HT1080 (cell line): ENCODE results near the gene GLRB. TPM values are rescaled to one million over a fixed set of nuclear protein-coding genes. Genes with fewer than 3 reads are reported as not detected.
A peak's percentile ranks its signal among the peaks of the same experiment; 100 is the strongest.

ENCODE experiments used
- DNase-seq: peaks from one replicate; pipeline ENCODE4 v3.0.0-alpha.2; 2015; ENCODE audit warnings: low read depth
- polyA plus RNA-seq, 2 experiments: library from polyadenylated mRNA; depleted of rRNA; stranded (reverse); fragments of >200 nt; gene quantifications; 2 replicates each; pipeline ENCODE4 v1.2.3, GENCODE V29; 2015
- total RNA-seq: library from RNA; depleted of rRNA; stranded (reverse); fragments of >200 nt; shearing (Covaris generic); gene quantifications from 2 replicates; pipeline ENCODE4 v1.2.3, GENCODE V29; 2014; rRNA removed

Gene GLRB
- 8.8 and 14.6 TPM in 2 replicates for total RNA-seq
- polyA plus RNA-seq (2015; cell fraction: cytosol; rRNA removed) = 7.9 and 9.0 TPM in 2 replicates
- polyA plus RNA-seq (2015; cell fraction: nucleus; rRNA removed) = 10.3 and 11.5 TPM in 2 replicates

DNA sequence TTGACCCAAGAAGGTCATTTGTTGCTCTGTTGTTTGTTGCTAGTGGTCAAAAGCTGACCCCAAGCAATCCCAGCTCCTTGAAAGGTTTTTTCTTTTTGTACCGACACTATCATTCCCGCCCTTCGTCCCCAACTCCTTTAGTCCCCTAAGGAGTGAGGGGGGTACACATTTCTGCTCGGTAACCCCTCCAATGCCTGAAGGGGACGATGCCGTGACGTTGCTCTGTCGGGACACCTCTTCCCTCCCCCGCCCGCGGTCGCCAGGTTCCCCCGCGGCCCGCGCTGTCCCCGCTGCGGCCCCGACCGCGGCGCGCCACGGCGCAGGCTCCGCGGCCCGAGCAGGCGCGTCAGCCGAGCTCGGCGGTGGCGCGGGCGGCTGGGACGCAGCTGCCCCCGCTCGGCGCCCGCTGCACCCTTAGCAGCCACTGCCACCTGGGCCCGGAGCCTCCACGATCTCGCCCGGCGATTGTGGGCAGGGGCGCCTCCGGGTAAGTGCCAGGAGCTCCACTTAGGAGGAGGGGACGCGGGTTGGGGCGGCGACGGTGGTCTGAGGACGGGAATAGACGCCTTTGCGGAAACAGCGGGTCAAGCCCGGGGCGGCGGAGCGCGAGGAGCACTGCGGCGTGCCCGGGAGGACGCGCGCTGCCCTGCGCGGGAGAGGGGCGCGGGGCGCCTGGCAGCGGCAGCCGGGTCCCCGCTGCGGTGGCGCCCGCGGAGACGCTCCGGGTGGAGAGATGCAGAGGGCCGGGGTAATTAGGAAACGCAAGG is at the start of gene GLRB:
Gene GLRB (plus strand): TSS at position 340 of the 767 bp plus-strand sequence. CDS start 1,875 bp downstream, outside the sequence.
- peak; percentile 26 for DNase-seq

- no peak for DNase-seq
These were observed 40.5 kb upstream of the GLRB start for GRCh38 chr4:157035471-157035870.

DNA sequence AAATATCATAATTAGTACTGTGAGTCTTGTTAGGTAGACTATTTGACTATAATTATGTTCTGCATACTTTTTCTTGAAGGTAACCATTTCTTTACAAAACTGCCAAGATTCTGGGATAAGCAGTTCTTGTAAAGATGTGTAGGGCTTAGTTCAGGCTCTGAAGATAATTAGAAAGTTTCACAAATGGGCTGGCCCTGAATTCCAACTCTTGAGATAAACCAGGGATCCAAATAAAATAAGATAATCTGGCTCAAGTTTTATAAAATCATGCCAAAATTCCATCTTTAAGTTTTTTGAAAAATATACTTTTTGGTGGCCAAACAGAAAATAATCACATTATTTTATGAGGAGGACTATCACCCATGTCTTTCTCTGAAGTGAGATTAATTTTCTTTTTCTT is 35.5 kb upstream of the GLRB start:
- DNase-seq = no peak

- peak; percentile 37 for DNase-seq
These were observed 32.8 kb upstream of the GLRB start for GRCh38 chr4:157043131-157043530.

GRCh38 chr4:157045507-157046127 is 30.3 kb upstream of the GLRB start:
- peak; percentile 67 for DNase-seq

- no peak for DNase-seq
These were observed 27.7 kb upstream of the GLRB start for GRCh38 chr4:157048248-157048647.

GRCh38 chr4:157050561-157050960 is 25.4 kb upstream of the GLRB start:
- DNase-seq = no peak

- DNase-seq = no peak
These were observed 23.4 kb upstream of the GLRB start for GRCh38 chr4:157052429-157053040.

GRCh38 chr4:157057218-157057617 is 18.7 kb upstream of the GLRB start:
- DNase-seq = no peak

GRCh38 chr4:157058899-157059298 is 17.1 kb upstream of the GLRB start:
- peak; percentile 37 for DNase-seq

- peak; percentile 52 for DNase-seq
These were observed 3.9 kb upstream of the GLRB start for GRCh38 chr4:157072002-157072401.

- no peak for DNase-seq
These were observed 549 bp upstream of the GLRB start for GRCh38 chr4:157075401-157075800.

- peak; percentile 10 for DNase-seq
These were observed 613 bp downstream of the GLRB start for GRCh38 chr4:157076578-157076947.

DNA sequence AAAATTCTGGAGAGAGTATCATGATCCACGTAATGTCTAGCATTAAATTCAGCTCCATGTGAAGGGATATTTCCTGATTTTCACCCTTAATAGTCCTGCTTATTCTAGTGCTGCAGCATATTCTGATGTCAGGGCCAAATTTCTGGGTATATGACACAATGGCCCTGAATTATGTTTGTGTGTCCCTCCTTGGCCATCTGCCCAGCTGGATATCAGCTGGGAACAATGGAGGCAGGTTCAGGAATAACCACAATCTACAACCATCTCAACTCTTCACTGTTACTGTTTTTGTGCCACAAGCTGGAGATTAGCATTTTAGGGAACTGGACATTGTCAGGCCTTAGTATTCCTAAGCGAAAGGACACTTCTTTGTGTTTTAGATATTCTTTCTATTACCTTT is 3.5 kb downstream of the GLRB start:
- DNase-seq = no peak

DNA sequence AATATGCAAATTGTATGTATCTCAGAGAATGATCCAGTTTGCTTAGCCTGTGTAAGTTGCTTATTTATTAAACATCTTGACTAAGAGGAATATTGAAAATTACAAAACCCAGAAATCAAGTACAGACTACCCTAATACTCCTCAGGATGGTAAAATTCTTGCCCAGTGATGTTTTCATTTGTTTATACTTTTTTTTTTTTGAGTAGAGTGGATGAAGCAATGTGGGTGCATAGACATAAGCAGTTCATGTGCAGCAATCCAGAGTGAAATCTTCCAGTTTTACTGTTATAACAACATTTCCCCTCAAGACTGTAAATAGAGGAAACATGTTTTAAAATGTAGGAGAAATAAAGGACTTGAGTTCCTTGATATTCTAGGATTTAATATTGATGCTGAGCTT is 4.7 kb downstream of the GLRB start:
- DNase-seq = no peak

DNA sequence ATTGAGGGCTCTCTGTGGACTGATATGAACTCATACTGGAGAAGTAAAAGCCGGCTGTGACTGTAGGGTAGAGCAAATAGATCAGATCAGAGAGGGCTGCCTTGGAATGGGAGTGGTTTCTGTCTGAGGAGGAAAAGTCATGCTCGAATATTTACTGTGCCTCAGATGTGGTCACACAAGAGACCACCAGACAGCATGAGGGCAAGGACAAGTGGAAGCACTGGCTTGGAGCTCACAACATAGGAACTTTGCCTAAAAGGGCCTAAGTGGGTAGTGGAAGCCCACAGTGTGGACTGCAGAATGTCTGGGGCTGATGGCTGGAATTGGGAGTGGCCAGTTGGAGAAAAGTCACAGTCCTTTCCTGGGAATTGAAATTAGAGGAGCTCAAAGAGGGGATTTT is 19.8 kb downstream of the GLRB start:
- DNase-seq = no peak

- no peak for DNase-seq
These were observed 20.5 kb downstream of the GLRB start for GRCh38 chr4:157096439-157096838.

DNA sequence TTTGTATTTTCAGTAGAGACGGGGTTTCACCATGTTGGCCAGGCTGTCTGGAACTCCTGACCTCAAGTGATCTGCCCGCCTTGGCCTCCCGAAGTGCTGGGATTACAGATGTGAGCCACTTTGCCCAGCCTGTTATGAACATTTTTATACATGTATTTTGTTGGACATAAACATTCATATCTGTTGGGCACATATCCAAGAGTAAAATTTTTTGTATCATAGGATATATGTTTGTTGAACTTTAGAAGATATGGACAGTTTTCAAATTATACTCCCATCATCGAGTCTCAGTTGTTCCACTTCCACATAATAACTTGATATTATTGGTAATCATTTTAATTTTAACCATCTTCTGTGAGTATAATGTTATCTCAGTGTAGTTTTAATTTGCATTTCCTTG is 23.6 kb downstream of the GLRB start:
- DNase-seq = no peak

GRCh38 chr4:157104541-157104940 is 28.6 kb downstream of the GLRB start:
- DNase-seq = no peak

DNA sequence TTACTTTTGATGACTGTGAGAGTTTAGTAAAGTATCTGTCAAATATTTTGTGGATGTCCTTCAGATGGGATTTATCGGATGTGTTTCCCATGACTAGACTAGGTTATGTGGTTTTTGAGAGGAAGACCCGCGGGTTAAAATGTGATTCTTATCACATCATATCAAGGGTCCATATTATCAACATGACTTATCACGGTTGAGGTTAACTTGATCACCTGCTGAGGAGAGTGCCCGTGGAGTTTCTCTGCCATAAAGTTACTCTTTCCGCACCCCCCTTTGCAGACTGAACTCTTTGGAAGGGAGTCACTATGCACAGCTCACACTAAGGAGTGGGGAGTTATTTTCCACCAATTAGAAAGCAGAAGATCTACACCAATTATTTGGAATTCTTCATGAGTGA is 38.7 kb downstream of the GLRB start:
- DNase-seq = no peak

DNA sequence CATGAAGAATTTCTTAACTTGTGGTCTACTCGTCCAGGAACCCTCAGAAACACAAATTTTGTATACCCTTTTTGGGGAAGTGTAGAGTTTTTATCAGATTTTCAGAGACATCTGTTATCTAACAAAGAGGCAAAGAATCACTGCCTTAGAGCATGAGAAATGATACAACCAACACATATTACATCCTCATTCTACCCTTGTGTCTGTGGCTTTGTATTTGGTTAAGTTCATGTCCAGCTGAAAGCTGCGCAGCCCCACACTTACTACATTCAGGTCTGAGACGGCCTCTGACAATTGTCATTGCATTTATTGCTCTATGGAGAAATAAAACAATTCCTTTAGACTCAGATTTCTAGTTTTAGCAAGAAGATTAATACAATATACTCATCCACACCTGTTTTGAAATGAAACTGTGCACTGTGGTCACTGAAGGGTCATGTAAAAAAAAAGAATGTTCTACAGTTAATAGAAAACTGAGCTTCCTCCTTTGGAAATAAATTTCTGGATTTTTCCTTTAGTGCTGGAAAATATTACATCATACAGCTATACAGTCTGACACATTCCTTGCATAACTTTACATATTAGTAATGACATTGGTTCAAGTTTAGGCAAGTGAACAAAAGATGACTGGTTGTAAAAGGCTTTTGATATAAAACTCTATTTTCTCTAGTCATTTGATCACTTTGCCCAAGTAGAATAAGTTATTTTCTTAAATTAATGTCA is 39.8 kb downstream of the GLRB start:
- peak; percentile 73 for DNase-seq

DNA sequence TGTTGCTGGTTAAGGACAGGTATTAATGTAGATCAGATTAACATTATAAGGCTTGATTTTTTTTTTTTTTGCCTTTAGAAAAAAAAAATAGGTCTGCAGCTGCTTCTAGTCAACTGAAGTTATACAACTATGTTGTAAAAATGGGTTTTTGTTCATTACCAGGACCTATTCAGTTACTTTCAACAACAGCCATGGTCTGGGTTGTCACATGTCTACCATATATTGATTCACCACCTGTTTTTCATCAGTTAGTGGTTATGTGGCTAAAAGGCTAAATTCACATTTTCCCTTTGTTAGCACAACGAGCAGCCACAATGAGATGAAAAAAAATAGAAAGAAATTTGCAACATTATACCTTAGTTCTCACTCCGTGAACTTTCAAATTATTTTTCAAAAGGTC is 45.5 kb downstream of the GLRB start:
- DNase-seq = no peak
